ENCODE measurements around the gene DNAH1.
"Not testable (repeated sequence)": the region's sequence is repeated elsewhere in the genome, so short reads cannot be mapped to it uniquely, and the experiment has no call there.

Gene DNAH1

DNA sequence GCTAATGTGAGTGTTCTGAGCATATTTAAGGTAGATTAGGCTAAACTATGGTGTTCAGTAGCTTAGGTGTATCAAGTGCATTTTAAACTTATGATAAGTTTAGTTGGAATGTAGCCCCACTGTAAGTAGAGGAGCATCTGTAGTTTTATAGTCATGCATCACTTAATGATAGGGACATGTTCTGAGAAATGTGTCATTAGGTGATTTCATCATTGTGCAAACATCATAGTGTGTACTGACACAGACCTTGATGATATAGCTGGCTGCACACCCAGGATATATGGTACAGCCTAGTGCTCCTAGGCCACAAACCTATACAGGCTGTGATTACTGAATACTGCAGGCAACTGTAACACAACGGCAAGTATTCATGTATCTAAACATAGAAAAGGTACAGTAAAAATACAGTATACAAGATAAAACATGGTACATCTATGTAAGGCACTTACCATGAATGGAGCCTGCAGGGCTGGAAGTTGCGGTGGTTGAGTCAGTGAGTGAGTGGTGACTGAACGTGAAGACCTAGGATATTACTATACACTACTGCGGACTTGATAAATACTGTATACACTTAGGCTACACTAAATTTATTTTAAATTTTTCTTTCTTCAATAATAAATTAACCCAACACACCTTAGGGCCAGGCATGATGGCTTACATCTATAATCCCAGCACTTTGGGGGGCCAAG lies 17.9 kb downstream of the DNAH1 start:
- TF ChIP-seq, protein P1, sequence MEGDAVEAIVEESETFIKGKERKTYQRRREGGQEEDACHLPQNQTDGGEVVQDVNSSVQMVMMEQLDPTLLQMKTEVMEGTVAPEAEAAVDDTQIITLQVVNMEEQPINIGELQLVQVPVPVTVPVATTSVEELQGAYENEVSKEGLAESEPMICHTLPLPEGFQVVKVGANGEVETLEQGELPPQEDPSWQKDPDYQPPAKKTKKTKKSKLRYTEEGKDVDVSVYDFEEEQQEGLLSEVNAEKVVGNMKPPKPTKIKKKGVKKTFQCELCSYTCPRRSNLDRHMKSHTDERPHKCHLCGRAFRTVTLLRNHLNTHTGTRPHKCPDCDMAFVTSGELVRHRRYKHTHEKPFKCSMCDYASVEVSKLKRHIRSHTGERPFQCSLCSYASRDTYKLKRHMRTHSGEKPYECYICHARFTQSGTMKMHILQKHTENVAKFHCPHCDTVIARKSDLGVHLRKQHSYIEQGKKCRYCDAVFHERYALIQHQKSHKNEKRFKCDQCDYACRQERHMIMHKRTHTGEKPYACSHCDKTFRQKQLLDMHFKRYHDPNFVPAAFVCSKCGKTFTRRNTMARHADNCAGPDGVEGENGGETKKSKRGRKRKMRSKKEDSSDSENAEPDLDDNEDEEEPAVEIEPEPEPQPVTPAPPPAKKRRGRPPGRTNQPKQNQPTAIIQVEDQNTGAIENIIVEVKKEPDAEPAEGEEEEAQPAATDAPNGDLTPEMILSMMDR (IDR thresholded peaks at IDR 0.05; ENCODE audit: control insufficient read depth, insufficient read depth, low read depth, low read length, missing control alignments), result no peak
- H3K4me3 ChIP-seq (ENCODE audit: control insufficient read depth, low read depth, low read length), result no peak overlapping the region
- DNase-seq (ENCODE audit: low read depth), result no peak

DNA sequence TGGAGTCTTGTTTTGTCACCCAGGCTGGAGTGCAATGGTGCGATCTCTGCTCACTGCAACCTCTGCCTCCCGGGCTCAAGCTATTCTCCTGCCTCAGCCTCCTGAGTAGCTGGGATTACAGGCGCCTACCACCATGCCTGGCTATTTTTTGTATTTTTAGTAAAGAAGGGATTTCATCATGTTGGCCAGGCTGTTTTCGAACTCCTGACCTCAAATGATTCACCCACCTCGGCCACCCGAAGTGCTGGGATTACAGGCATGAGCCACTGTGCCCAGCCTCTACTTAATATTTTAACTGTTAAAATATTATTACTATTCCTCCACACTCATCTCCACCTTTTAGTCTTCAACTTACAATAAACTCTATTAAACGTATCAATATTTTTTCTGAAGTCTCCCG lies 22.0 kb downstream of the DNAH1 start:
- DNase-seq (ENCODE audit: low read depth); H3K4me3 ChIP-seq (ENCODE audit: control insufficient read depth, low read depth, low read length): not testable (repeated sequence)

DNA sequence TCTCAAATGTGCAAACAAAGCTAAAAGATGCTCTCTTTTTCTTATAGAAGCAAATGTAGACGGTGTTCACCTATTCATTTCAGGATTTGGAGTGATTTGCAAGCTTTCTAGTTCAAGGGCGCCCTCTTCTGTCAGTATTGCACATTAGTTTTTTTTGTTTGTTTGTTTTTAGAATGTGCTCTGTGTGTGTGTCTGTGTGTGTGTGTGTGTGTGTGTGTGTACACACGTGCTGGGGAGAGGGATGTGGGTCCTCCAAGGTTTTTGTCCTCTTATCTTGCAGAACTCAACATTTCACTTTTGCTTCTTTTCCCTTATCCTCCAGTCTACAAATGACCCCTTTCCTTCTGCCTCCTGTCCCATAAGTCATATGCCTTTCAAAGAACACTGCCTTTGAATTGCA lies 23.5 kb downstream of the DNAH1 start:
- TF ChIP-seq, protein P1 (IDR thresholded peaks at IDR 0.05; ENCODE audit: control insufficient read depth, insufficient read depth, low read depth, low read length, missing control alignments), result peak; percentile 62
- DNase-seq (ENCODE audit: low read depth), result peak; percentile 71
- no peak overlapping the region for H3K4me3 ChIP-seq (ENCODE audit: control insufficient read depth, low read depth, low read length)

DNA sequence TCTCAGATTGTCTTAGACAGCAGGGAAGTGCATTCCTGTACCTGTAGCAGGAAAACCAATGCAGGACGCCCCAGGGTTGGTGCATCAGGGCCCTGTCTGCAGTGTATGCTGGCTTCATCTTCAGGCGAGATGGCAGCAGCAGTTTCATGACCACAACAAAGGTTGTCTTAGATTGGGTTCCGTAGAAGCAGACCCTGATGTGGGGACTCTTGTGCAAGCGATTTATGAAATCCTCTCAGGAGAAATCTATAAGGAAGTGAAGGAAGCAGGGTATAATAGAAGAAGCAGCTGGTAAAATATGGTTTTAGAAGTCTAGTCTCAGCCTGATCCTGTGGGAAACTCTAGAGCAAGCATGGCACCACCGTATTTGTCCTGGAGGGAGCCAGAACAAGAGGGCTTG lies 25.0 kb downstream of the DNAH1 start:
- DNase-seq (ENCODE audit: low read depth), result no peak
- TF ChIP-seq, protein P1 (IDR thresholded peaks at IDR 0.05; ENCODE audit: control insufficient read depth, insufficient read depth, low read depth, low read length, missing control alignments), result no peak
- no peak overlapping the region for H3K4me3 ChIP-seq (ENCODE audit: control insufficient read depth, low read depth, low read length)

DNA sequence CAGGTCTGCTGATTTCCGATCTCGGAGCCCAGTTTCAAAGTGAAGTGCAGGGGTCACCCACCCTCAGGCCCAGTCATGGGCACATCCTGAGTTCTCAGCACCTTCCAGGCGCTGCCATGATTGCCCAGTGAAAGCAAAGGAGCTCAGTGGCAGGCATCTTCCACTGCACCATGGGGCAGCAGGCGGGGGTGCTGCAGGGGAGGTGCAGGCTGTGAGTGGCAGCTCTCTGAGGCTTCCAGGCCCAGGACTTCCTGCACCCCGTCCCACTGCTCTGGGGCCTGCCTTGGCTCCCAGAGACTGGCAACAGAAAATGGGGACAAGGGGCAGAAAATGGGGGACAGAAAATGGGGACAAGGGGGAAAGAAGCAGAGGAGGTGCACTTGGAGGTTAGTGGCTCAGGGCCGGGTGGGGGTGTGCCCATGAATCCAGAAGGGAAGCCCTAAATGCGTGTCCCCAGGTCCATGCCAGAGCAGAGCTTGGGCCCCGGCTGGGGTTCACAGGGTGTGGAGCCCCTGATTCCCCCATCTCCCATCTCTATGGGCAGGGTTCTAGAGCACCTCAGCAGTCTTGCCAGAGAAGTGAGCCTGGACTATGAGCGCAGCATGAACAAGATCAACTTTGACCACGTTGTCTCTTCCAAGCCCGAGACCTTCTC lies 28.0 kb downstream of the DNAH1 start:
- TF ChIP-seq, protein P1 (IDR thresholded peaks at IDR 0.05; ENCODE audit: control insufficient read depth, insufficient read depth, low read depth, low read length, missing control alignments), result no peak
- DNase-seq (ENCODE audit: low read depth), result no peak

DNA sequence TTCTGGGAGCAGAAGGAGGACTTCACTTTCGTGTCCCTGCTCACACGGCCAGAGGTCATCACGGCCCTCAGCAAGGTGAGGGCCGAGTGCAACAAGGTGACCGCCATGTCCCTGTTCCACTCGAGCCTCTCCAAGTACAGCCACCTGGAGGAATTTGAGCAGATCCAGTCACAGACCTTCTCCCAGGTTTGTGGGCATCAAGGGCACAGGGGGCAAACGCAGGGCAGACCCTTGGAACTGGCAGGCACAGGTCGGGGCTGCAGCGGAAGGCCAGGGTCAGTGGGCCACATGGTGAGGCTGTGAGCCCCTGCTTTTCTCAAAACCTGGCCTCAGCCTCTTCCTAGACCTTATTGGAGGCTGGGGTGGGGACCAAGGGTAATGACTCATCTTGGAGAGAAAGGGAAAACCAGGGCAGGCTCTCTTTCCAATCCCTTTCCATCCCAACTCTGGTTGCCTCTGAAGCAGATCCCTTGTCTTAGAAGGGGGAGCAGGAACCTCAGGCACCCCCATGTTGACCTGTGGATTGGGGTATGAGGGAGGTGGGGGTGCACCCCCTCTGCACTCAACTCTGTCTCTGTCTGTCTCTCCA lies 29.5 kb downstream of the DNAH1 start:
- TF ChIP-seq, protein P1 (IDR thresholded peaks at IDR 0.05; ENCODE audit: control insufficient read depth, insufficient read depth, low read depth, low read length, missing control alignments), result no peak
- no peak overlapping the region for H3K4me3 ChIP-seq (ENCODE audit: control insufficient read depth, low read depth, low read length)
- no peak for DNase-seq (ENCODE audit: low read depth)

More for the DNA sequence above, 28.0 kb downstream of the DNAH1 start:
- no peak overlapping the region for H3K4me3 ChIP-seq (ENCODE audit: control insufficient read depth, low read depth, low read length)
